HFFc6 (cell line): ENCODE data around the gene OSGEPL1. TPM values are rescaled to one million over a fixed set of nuclear protein-coding genes. Genes with fewer than 3 reads are reported as not detected.

Experiments used
- DNase-seq: peaks from one replicate; pipeline ENCODE4 v3.0.0-alpha.2; 2018
- H3K27ac Mint-ChIP-seq: 2 replicates; pipeline ENCODE4 v1.8.0; 2020; ENCODE audit warnings: mild to moderate bottlenecking, mixed read lengths
- H3K27me3 Mint-ChIP-seq: 2 replicates; pipeline ENCODE4 v1.8.0; 2021; ENCODE audit warnings: mild to moderate bottlenecking, moderate library complexity, mixed read lengths; ENCODE audit not compliant: insufficient read depth
- H3K36me3 Mint-ChIP-seq: 2 replicates; pipeline ENCODE4 v1.8.0; 2021; ENCODE audit warnings: low read depth, mixed read lengths
- H3K4me1 Mint-ChIP-seq: 2 replicates; pipeline ENCODE4 v1.8.0; 2020; ENCODE audit warnings: low read depth, mixed read lengths
- H3K4me3 Mint-ChIP-seq: 2 replicates; pipeline ENCODE4 v1.8.0; 2020; ENCODE audit warnings: mild to moderate bottlenecking, moderate library complexity, mixed read lengths
- H3K9me3 Mint-ChIP-seq: 2 replicates; pipeline ENCODE4 v1.8.0; 2020; ENCODE audit warnings: mild to moderate bottlenecking, mixed read lengths
- long read RNA-seq: library from polyadenylated mRNA; unstranded; transcript quantifications from one replicate; pipeline ENCODE4 v2.0.0, GENCODE V29; 2019
- total RNA-seq, 6 experiments: library from RNA; stranded (reverse); fragmentation: NEBNext Ultra II Directional; extraction: Animal tissue kit (Norgen Biotek cat#: 25700); gene quantifications; 2 replicates in 1 of 6; 3 replicates in 5 of 6; pipeline ENCODE4 v1.2.3, GENCODE V29; 2021
- TF ChIP-seq, protein P1 (sequence below): fragments of 200-600 bp; sonication (generic); IDR thresholded peaks from 2 replicates; pipeline ENCODE4 v1.5.0; 2021; ENCODE audit warnings: antibody characterized with exemption, mild to moderate bottlenecking

The OSGEPL1 gene, protein sequence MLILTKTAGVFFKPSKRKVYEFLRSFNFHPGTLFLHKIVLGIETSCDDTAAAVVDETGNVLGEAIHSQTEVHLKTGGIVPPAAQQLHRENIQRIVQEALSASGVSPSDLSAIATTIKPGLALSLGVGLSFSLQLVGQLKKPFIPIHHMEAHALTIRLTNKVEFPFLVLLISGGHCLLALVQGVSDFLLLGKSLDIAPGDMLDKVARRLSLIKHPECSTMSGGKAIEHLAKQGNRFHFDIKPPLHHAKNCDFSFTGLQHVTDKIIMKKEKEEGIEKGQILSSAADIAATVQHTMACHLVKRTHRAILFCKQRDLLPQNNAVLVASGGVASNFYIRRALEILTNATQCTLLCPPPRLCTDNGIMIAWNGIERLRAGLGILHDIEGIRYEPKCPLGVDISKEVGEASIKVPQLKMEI
- total RNA-seq = 1 to 10 TPM; 5.0 to 7.2 (median 7.0) TPM
- long read RNA-seq, partial matches to known transcripts = 2 of 15 reads
- long read RNA-seq, other reads (novel, unspliced or antisense) = 11 of 15 reads

DNA sequence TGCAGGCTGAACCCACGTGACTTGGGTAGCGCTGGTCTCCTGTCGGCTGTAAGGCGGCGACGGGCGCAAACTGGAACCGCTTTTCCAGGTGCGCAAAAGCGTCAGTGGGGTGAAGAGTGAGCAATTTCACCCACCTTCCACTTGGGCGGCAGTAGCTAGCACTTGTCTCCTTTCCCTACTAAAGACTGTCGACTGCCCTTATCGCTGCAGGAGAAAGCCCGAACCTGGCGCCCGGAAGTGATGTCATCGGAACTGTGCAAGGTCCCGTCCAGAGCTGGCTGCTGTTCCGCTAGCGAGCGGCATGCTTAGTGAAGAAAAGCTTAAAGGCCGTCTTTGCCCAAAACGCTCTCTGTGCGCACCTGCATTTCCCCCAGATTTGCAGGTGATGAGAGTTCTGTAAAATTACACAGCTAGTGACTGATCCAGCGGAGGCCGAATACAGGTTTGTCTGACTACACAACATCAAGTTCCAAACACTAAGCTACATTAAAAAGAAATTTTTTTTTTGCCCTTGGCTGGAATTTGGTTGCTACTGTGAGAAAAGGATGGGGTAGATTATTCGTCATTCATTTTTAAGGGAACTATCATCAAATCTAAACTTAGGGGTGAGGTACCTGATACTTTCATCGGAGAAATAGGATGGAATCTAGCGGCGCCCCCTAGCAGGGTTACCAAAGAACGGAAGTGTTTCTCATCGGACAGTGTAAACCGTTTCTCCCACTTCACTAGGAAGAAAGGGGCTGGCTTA lies at the start of gene OSGEPL1:
OSGEPL1 (minus strand) TSS at position 242 of the 748 bp plus-strand sequence. CDS start 1,152 bp downstream, outside the sequence.
- H3K4me1 Mint-ChIP-seq = peaks cover 20% of the 10 kb centered on the region
- DNase-seq = peak; percentile 87

DNA sequence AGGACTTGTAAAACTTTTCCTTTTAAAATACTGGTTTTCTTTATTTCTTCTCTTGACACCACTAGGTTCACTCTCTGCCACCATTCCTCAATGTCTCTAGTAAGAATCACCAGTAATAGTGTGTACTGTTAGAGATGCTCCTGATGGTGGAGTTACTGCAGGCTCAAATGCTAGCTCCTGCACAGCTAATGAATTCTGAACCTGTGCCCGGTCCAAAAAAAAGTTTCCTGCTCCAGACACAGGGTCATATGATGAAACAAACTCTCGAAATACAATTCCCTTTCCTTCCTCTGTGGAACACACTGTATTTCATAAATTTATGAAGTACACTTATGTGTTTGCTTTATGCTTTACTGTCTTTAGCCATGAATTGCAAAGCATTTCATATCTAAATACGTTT lies 40.8 kb upstream of the OSGEPL1 start:
- Mint-ChIP-seq H3K27ac (no peak overlapping the region), H3K9me3 (no peaks in the 10 kb centered on the region), H3K4me3 (no peak overlapping the region), H3K4me1 (peaks cover 35% of the 10 kb centered on the region), H3K27me3 (no peaks in the 10 kb centered on the region), H3K36me3 (peaks cover 18% of the 10 kb centered on the region)
- DNase-seq = no peak
- TF ChIP-seq, protein P1, sequence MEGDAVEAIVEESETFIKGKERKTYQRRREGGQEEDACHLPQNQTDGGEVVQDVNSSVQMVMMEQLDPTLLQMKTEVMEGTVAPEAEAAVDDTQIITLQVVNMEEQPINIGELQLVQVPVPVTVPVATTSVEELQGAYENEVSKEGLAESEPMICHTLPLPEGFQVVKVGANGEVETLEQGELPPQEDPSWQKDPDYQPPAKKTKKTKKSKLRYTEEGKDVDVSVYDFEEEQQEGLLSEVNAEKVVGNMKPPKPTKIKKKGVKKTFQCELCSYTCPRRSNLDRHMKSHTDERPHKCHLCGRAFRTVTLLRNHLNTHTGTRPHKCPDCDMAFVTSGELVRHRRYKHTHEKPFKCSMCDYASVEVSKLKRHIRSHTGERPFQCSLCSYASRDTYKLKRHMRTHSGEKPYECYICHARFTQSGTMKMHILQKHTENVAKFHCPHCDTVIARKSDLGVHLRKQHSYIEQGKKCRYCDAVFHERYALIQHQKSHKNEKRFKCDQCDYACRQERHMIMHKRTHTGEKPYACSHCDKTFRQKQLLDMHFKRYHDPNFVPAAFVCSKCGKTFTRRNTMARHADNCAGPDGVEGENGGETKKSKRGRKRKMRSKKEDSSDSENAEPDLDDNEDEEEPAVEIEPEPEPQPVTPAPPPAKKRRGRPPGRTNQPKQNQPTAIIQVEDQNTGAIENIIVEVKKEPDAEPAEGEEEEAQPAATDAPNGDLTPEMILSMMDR = no peak

More for the DNA sequence above, at the start of gene OSGEPL1:
- H3K9me3 Mint-ChIP-seq = no peaks in the 10 kb centered on the region
- TF ChIP-seq, protein P1 = peak; percentile 77
- H3K4me3 Mint-ChIP-seq = peak within 1 kb of the TSS; percentile 92
- H3K36me3 Mint-ChIP-seq = peaks cover 9% of the 10 kb centered on the region
- peak within 1 kb of the TSS; percentile 91 for H3K27ac Mint-ChIP-seq
- H3K27me3 Mint-ChIP-seq = no peaks in the 10 kb centered on the region; the same call in 1 of the 2 replicates

DNA sequence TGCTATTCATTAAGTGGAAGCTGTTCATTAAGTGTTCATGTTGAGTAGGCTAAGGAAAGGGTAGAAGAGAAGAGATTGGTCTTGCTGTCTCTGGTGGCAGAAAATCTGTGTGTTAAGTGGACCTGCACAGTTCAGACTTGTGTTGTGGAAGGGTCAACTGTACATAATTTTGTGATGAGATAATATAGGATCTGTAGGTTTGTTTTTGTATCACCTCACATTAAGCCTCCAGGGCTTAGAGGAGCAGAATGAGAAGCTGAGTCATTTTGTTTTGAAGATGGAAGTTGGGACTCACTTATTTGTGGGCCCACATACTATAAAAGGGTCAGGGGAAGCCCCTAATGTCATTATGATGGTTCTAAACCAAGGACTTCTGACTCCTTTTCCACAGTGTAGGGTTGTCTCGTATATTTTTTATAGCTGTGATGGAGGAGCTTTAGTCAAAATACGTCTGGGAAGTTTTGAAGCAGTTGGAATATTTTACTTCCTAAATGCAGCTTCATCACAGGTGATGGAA lies 39.9 kb upstream of the OSGEPL1 start:
- no peak overlapping the region for H3K4me3 Mint-ChIP-seq
- TF ChIP-seq, protein P1 = no peak
- no peaks in the 10 kb centered on the region for H3K9me3 Mint-ChIP-seq
- peaks cover 42% of the 10 kb centered on the region for H3K4me1 Mint-ChIP-seq
- H3K36me3 Mint-ChIP-seq = peaks cover 12% of the 10 kb centered on the region
- peak overlapping the region; percentile 17; the same call in 1 of the 2 replicates for H3K27ac Mint-ChIP-seq
- H3K27me3 Mint-ChIP-seq = no peaks in the 10 kb centered on the region
- DNase-seq = no peak

DNA sequence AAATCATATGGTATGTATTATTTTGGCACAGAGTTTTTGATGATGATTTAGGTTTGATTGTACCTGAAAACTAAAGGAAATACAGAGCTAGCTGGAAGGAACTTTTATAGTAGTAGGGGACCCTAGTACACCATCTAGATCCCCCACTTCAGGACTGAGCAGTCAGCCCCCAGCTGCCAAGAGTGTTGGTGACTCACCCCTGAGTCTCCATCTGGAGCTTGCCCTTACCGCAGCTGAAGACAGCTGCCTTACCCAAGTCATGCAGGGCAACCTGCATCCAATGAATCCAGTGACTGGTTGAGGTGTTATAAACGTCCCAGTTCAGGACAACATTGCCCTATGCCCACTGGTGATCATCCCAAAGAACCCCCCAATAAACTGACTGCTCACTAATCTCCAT lies 36.9 kb upstream of the OSGEPL1 start:
- Mint-ChIP-seq H3K36me3 (peaks cover 10% of the 10 kb centered on the region), H3K27me3 (no peaks in the 10 kb centered on the region), H3K27ac (peak overlapping the region; percentile 58), H3K4me1 (peaks cover 37% of the 10 kb centered on the region), H3K9me3 (no peaks in the 10 kb centered on the region), H3K4me3 (peak overlapping the region; percentile 18)
- peak; percentile 52 for DNase-seq
- TF ChIP-seq, protein P1 = no peak

DNA sequence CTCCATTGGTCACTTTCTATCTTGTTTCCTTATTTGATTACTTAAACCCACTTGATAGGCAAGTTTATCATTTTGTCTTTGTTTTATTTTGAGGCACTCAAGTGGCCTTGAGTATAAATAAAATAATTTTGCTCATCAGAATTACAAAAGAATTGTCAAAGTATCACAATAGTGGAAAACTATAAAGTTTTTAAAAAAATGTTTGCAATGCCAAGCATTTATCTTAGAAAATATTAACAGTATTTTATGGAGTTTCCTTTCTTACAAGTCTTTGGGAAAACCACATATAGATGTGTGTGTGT lies 36.4 kb upstream of the OSGEPL1 start:
- peaks cover 36% of the 10 kb centered on the region for H3K4me1 Mint-ChIP-seq
- H3K4me3 Mint-ChIP-seq = no peak overlapping the region
- H3K9me3 Mint-ChIP-seq = no peaks in the 10 kb centered on the region
- peaks cover 10% of the 10 kb centered on the region for H3K36me3 Mint-ChIP-seq
- H3K27me3 Mint-ChIP-seq = no peaks in the 10 kb centered on the region; the same call in 1 of the 2 replicates
- peak overlapping the region; percentile 58 for H3K27ac Mint-ChIP-seq
- DNase-seq = no peak
- TF ChIP-seq, protein P1 = peak; percentile 28; the same call in 1 of the 2 replicates
